OCI-LY3 (cell line): ENCODE results near the gene NAA11.

Experiments used
- H2AFZ ChIP-seq: fragments of 200-600, 300-600 bp; shearing (Covaris generic); 2 replicates; pipeline ENCODE4 v1.6.0; 2014; ENCODE audit warnings: antibody characterized with exemption, low read depth, low read length
- H3K27ac ChIP-seq: fragments of 200-600, 300-600 bp; sonication (generic); 2 replicates; pipeline ENCODE4 v1.5.1; 2014; ENCODE audit warnings: mild to moderate bottlenecking, low read length, moderate library complexity, mixed read lengths
- H3K27me3 ChIP-seq: fragments of 200-600, 300-600 bp; sonication (generic); 2 replicates; pipeline ENCODE4 v1.6.1; 2014; ENCODE audit warnings: low read depth, low read length, mixed read lengths
- H3K36me3 ChIP-seq: fragments of 200-600, 300-600 bp; sonication (generic); replicated peaks from 2 replicates; pipeline ENCODE3; 2014; ENCODE audit warnings: low read depth, low read length, mixed read lengths
- H3K4me1 ChIP-seq: fragments of 300-600, 200-600 bp; sonication (generic); 2 replicates; pipeline ENCODE4 v1.6.1; 2014; ENCODE audit warnings: low read length, mixed read lengths
- H3K4me2 ChIP-seq: fragments of 200-600, 300-600 bp; sonication (generic); 2 replicates; pipeline ENCODE4 v1.6.1; 2014; ENCODE audit warnings: low read length, mixed read lengths
- H3K4me3 ChIP-seq: fragments of 300-600, 200-600 bp; sonication (generic); 2 replicates; pipeline ENCODE4 v1.5.1; 2014; ENCODE audit warnings: antibody characterized with exemption, mild to moderate bottlenecking, low read length, moderate library complexity
- H3K79me2 ChIP-seq: fragments of 300-600, 200-600 bp; shearing (Covaris generic); 2 replicates; pipeline ENCODE4 v1.6.1; 2014; ENCODE audit warnings: mild to moderate bottlenecking, low read length, mixed read lengths
- H3K9ac ChIP-seq: fragments of 300-600, 200-600 bp; shearing (Covaris generic); 2 replicates; pipeline ENCODE4 v1.6.0; 2014; ENCODE audit warnings: mild to moderate bottlenecking, low read length, moderate library complexity
- H3K9me3 ChIP-seq: fragments of 200-600, 300-600 bp; shearing (Covaris generic); 2 replicates; pipeline ENCODE4 v1.6.1; 2014; ENCODE audit warnings: low read length, mixed read lengths; ENCODE audit not compliant: insufficient read depth
- H4K20me1 ChIP-seq: fragments of 200-600, 300-600 bp; sonication (generic); 2 replicates; pipeline ENCODE4 v1.6.1; 2016; ENCODE audit warnings: low read length, mixed read lengths; ENCODE audit not compliant: insufficient read depth
- EZH2phosphoT487 ChIP-seq: fragments of 200-600 bp; shearing (Covaris generic); IDR thresholded peaks from 2 replicates; pipeline ENCODE4 v1.6.1; 2018; ENCODE audit warnings: antibody characterized with exemption, mixed run types, low read depth
- TF ChIP-seq, protein P1 (sequence below): fragments of 200-600, 300-600 bp; sonication (generic); IDR thresholded peaks from 2 replicates; pipeline ENCODE4 v1.5.1; 2014; ENCODE audit warnings: antibody characterized with exemption, low read length, low read depth

The NAA11 gene

DNA sequence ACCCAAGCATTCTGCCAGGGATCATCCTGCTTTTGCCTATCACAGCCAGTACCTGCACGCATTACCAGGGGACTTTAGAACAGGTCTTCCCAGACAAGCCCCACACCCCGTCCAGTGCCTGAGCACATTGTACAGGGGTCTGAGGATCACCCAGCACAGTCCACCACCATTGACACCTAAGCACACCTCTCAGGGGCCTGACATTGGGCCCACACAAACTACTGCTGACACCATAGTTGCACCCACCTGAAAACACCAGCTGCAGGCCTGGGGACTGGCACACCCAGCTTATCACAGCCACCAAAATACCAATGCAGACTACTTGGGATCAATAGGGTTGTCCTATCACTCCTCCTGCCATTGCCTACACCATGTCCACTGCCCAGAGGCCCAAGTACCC lies 14.7 kb upstream of the NAA11 start:
- no peaks in the 10 kb centered on the region for H3K79me2 ChIP-seq
- no peaks in the 10 kb centered on the region for H3K27me3 ChIP-seq

DNA sequence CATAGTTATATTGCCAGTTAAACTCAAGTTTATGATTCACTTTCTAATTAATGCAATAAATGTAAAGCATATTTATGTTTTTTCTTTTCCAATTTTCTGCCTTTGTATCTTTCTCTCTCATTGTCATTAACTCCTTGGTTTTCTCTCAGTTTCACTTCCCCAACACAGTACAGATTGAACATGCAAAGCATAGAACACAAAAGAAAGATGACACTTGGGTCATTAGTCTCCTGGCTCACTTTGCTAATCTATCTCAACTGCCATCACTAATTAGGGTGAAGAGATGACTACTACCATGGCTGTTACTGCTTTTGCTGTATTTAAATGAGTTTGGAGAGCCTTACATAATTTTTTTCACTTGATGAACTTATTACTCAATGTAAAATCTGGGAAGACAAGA lies 12.3 kb upstream of the NAA11 start:
- H3K9me3 ChIP-seq = peaks cover 6% of the 10 kb centered on the region; the same call in 1 of the 2 replicates
- H3K79me2 ChIP-seq = no peaks in the 10 kb centered on the region
- H2AFZ ChIP-seq = no peak overlapping the region
- H3K27me3 ChIP-seq = no peaks in the 10 kb centered on the region
- H3K27ac ChIP-seq = no peak overlapping the region
- no peak overlapping the region for H3K4me3 ChIP-seq
- H4K20me1 ChIP-seq = no peaks in the 10 kb centered on the region
- H3K4me1 ChIP-seq = peaks cover 5% of the 10 kb centered on the region; the same call in 1 of the 2 replicates
- no peak for TF ChIP-seq EZH2phosphoT487
- TF ChIP-seq, protein P1, sequence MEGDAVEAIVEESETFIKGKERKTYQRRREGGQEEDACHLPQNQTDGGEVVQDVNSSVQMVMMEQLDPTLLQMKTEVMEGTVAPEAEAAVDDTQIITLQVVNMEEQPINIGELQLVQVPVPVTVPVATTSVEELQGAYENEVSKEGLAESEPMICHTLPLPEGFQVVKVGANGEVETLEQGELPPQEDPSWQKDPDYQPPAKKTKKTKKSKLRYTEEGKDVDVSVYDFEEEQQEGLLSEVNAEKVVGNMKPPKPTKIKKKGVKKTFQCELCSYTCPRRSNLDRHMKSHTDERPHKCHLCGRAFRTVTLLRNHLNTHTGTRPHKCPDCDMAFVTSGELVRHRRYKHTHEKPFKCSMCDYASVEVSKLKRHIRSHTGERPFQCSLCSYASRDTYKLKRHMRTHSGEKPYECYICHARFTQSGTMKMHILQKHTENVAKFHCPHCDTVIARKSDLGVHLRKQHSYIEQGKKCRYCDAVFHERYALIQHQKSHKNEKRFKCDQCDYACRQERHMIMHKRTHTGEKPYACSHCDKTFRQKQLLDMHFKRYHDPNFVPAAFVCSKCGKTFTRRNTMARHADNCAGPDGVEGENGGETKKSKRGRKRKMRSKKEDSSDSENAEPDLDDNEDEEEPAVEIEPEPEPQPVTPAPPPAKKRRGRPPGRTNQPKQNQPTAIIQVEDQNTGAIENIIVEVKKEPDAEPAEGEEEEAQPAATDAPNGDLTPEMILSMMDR = no peak
- no peak overlapping the region for H3K4me2 ChIP-seq
- H3K9ac ChIP-seq = no peak overlapping the region
- no peaks in the 10 kb centered on the region for H3K36me3 ChIP-seq

More for the DNA sequence above, 14.7 kb upstream of the NAA11 start:
- Histone ChIP-seq H3K4me2 (no peak overlapping the region), H4K20me1 (no peaks in the 10 kb centered on the region), H3K36me3 (no peaks in the 10 kb centered on the region), H2AFZ (no peak overlapping the region), H3K4me3 (no peak overlapping the region), H3K27ac (no peak overlapping the region), H3K9ac (no peak overlapping the region), H3K4me1 (peaks cover 5% of the 10 kb centered on the region; the same call in 1 of the 2 replicates), H3K9me3 (peaks cover 6% of the 10 kb centered on the region; the same call in 1 of the 2 replicates)
- TF ChIP-seq, protein P1 = no peak
- no peak for TF ChIP-seq EZH2phosphoT487

DNA sequence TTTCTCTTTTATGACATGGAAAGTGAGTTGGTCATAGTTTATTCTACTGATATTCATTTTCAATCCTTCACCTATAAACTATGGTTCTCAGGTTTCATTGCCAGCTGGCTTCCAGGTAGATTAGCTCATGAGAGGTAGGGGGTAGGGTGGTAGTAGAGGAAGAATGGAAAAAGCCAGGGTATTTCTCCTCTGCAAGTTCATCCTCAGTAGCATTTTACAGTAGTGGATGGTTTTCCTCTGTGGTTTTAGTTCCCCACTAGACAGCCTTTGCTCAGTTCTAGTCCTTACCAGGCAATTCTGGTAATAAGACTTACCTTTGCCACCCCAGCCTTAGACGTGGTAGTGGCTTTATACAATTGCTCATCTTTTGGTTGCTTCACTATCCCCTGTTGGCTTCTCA lies 8.9 kb upstream of the NAA11 start:
- Histone ChIP-seq H3K4me1 (peaks cover 5% of the 10 kb centered on the region; the same call in 1 of the 2 replicates), H4K20me1 (no peaks in the 10 kb centered on the region), H3K4me2 (no peak overlapping the region), H3K79me2 (no peaks in the 10 kb centered on the region), H3K9ac (no peak overlapping the region), H3K9me3 (no peaks in the 10 kb centered on the region), H2AFZ (no peak overlapping the region), H3K27ac (no peak overlapping the region), H3K4me3 (no peak overlapping the region), H3K36me3 (no peaks in the 10 kb centered on the region), H3K27me3 (no peaks in the 10 kb centered on the region)
- TF ChIP-seq, protein P1 = no peak
- TF ChIP-seq EZH2phosphoT487 = no peak

DNA sequence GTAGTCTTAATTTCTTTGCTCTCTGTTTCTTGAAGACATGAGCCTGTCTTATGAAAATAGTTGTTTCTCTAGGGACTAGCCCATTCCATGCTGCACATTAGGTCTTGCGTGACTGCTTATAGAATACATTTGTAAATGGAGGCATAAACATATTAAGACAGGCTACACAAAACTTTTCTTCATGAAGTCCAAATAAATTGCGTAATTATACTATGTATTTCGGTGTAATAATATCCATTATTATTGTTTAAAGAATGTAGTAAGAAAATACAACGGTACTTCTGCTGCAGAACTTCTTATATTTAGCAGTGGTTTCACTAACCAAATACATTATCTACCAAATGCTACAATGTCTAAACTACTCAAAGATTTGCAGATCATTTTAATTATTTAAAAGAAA lies 8.5 kb upstream of the NAA11 start:
- Histone ChIP-seq H3K36me3 (no peaks in the 10 kb centered on the region), H3K4me1 (peaks cover 5% of the 10 kb centered on the region; the same call in 1 of the 2 replicates), H3K27me3 (no peaks in the 10 kb centered on the region), H3K4me2 (no peak overlapping the region), H4K20me1 (no peaks in the 10 kb centered on the region), H3K4me3 (no peak overlapping the region), H3K9me3 (no peaks in the 10 kb centered on the region), H3K79me2 (no peaks in the 10 kb centered on the region), H3K27ac (no peak overlapping the region), H3K9ac (no peak overlapping the region), H2AFZ (no peak overlapping the region)
- TF ChIP-seq, protein P1 = no peak
- no peak for TF ChIP-seq EZH2phosphoT487
